HepG2 (cell line): ENCODE data around the gene ALDOA. TPM values are rescaled to one million over a fixed set of nuclear protein-coding genes. Genes with fewer than 3 reads are reported as not detected.

ENCODE experiments used
- CBX2 ChIP-seq, 2 experiments: fragments of 200-600 bp in 1 of 2; sonication (generic); formaldehyde crosslinking in 1 of 2; IDR thresholded peaks; 2 replicates each; pipeline versions ENCODE4 v1.7.0 to v1.8.1; 2018 to 2022; ENCODE audit warnings: low read depth in 2 of 2, low read length in 1 of 2, mild to moderate bottlenecking in 1 of 2, missing genetic modification reagents in 1 of 2
- HNF4A ChIP-seq: sonication (generic); formaldehyde crosslinking; IDR thresholded peaks from 2 replicates; pipeline ENCODE4 v1.4.0; 2020; ENCODE audit warnings: missing genetic modification reagents
- KDM1A ChIP-seq: IDR thresholded peaks from 2 replicates; pipeline ENCODE4 v1.6.1; 2016; ENCODE audit warnings: missing compliant biosample characterization
- KDM6A ChIP-seq: IDR thresholded peaks from 2 replicates; pipeline ENCODE4 v1.6.1; 2016; ENCODE audit warnings: low read depth
- MIER3 ChIP-seq: IDR thresholded peaks from 2 replicates; pipeline ENCODE4 v1.6.1; 2016; ENCODE audit warnings: missing compliant biosample characterization, borderline replicate concordance
- NFE2 ChIP-seq: sonication (generic); formaldehyde crosslinking; IDR thresholded peaks from 2 replicates; pipeline ENCODE4 v1.4.0; 2020; ENCODE audit warnings: missing genetic modification reagents
- NFKB2 ChIP-seq: sonication (generic); formaldehyde crosslinking; IDR thresholded peaks from 2 replicates; pipeline ENCODE4 v1.4.0; 2020; ENCODE audit warnings: missing genetic modification reagents, borderline replicate concordance
- PLRG1 ChIP-seq: fragments of 450-650 bp; conservative IDR thresholded peaks from 2 replicates; pipeline ENCODE4 v1.6.1; 2016
- POLR2AphosphoS5 ChIP-seq: IDR thresholded peaks from 2 replicates; pipeline ENCODE4 v1.6.1; 2012; ENCODE audit warnings: low read depth, low read length
- RAD51 ChIP-seq: fragments of 450-650 bp; IDR thresholded peaks from 2 replicates; pipeline ENCODE4 v1.6.1; 2016; ENCODE audit warnings: borderline replicate concordance
- SALL1 ChIP-seq: sonication (generic); formaldehyde crosslinking; IDR thresholded peaks from 2 replicates; pipeline ENCODE4 v1.8.0; 2022; ENCODE audit warnings: mild to moderate bottlenecking, missing genetic modification reagents
- SCMH1 ChIP-seq: sonication (generic); formaldehyde crosslinking; IDR thresholded peaks from 2 replicates; pipeline ENCODE4 v1.9.0; 2021; ENCODE audit warnings: missing genetic modification reagents, mild to moderate bottlenecking, borderline replicate concordance
- SIX4 ChIP-seq: sonication (generic); formaldehyde crosslinking; IDR thresholded peaks from 2 replicates; pipeline ENCODE4 v1.4.0; 2020; ENCODE audit warnings: missing genetic modification reagents
- ZC3H13 ChIP-seq: sonication (generic); formaldehyde crosslinking; IDR thresholded peaks from 2 replicates; pipeline ENCODE4 v1.8.1; 2023; ENCODE audit warnings: mild to moderate bottlenecking, missing genetic modification reagents, moderate library complexity
- ZIK1 ChIP-seq: sonication (generic); formaldehyde crosslinking; IDR thresholded peaks from 2 replicates; pipeline ENCODE4 v1.5.0; 2020; ENCODE audit warnings: mild to moderate bottlenecking, low read depth, missing genetic modification reagents, borderline replicate concordance
- ZNF264 ChIP-seq: sonication (generic); formaldehyde crosslinking; IDR thresholded peaks from 2 replicates; pipeline ENCODE4 v1.4.0; 2020; ENCODE audit warnings: missing genetic modification reagents
- ZNF556 ChIP-seq: sonication (generic); formaldehyde crosslinking; IDR thresholded peaks from 2 replicates; pipeline ENCODE4 v1.4.0; 2020; ENCODE audit warnings: mild to moderate bottlenecking, missing genetic modification reagents, borderline replicate concordance
- ZNF891 ChIP-seq: sonication (generic); formaldehyde crosslinking; IDR thresholded peaks from 2 replicates; pipeline ENCODE4 v1.5.0; 2020; ENCODE audit warnings: mild to moderate bottlenecking, missing genetic modification reagents
- polyA plus RNA-seq, 8 experiments: library from polyadenylated mRNA; depleted of rRNA in 3 of 8; stranded (reverse) in 7 of 8; unstranded in 1 of 8; fragments of >200 nt; fragmentation: Illumina TruSeq in 4 of 8; extraction: Trizol in 4 of 8; gene quantifications; 2 replicates each; pipeline versions ENCODE4 v1.2.1 to v1.2.3, GENCODE V29; 2011 to 2016; ENCODE audit warnings: low read depth in 4 of 8, missing spikeins in 1 of 8, mixed read lengths in 1 of 8; ENCODE audit not compliant: insufficient read depth in 1 of 8
- total RNA-seq, 5 experiments: library from RNA; depleted of rRNA; stranded (reverse); fragments of >200 nt; fragmentation: Illumina TruSeq; extraction: Trizol; gene quantifications; 2 replicates each; pipeline ENCODE4 v1.2.3, GENCODE V29; 2016; ENCODE audit warnings: low read depth in 1 of 5
- TF ChIP-seq, protein P1 (sequence below): sonication (generic); formaldehyde crosslinking; IDR thresholded peaks from 2 replicates; pipeline ENCODE4 v1.5.0; 2020; ENCODE audit warnings: missing genetic modification reagents
- TF ChIP-seq, protein P2 (sequence below): IDR thresholded peaks from 2 replicates; pipeline ENCODE4 v1.6.1; 2018; ENCODE audit warnings: missing genetic modification reagents
- TF ChIP-seq, protein P3 (sequence below): fragments of 450-650 bp; IDR thresholded peaks from 2 replicates; pipeline ENCODE4 v1.6.1; 2016
- TF ChIP-seq, protein P4 (sequence below): IDR thresholded peaks from 2 replicates; pipeline ENCODE4 v1.6.1; 2016; ENCODE audit warnings: low read depth, missing genetic modification reagents, missing compliant biosample characterization

The ALDOA gene
- total and polyA plus RNA-seq, 2 of the 13 experiments (the other 11 are each of a cell fraction or from before 2014, with no cell fraction given): 925 to 1,884 TPM

DNA sequence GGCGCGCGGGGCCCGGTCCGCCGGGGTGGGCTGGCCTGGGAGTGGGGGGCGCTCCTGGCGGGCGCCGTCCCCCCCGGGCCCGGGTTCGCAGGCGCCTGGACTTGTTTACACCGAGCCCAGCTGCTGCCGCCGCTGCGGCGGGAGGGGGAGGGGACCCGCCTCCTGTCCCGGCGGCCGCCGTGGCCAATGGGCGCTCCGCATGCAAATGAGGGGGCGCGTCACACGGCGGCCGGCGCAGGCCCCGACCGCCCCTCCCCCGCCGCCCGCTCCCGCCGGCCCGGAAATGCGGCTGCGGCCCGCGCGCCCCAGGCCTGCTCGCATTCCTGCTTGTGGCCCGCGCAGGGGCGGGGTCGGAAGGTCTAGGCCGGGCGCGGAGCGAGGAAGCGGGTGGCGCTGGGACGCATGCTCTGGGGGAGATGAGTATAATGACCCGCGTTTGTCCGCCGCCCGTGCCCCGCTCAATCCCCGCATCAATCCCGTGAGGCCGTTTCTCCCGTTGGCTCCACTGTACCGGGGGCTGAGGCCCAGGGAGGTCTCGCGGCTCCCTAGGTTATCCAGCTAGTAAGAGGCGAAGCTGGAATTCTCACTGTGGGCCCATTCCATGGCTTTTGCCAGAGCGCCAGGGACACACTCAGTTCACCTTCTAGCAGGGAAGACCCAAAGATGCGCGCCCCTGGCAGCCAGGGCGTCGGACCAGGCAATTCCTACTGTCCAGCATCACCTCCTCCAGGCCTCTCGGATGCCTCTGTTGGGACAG lies 30.7 kb downstream of the ALDOA start, which contains the start of gene YPEL3 (continued):
- TF ChIP-seq KDM1A (CRISPR knock-in tag) (no peak; the same call in 1 of the 2 replicates), ZNF891 (peak; percentile 92), SCMH1 (no peak), SIX4 (CRISPR knock-in tag) (peak; percentile 64; the same call in 1 of the 2 replicates), ZNF556 (peak; percentile 82), RAD51 (no peak), ZIK1 (CRISPR knock-in tag) (peak; percentile 40; the same call in 1 of the 2 replicates), NFKB2 (CRISPR knock-in tag) (peak; percentile 60; the same call in 1 of the 2 replicates), POLR2AphosphoS5 (peak; percentile 33; the same call in 1 of the 2 replicates), KDM6A (CRISPR knock-in tag) (no peak), HNF4A (no peak), SALL1 (peak; percentile 78; the same call in 1 of the 2 replicates), ZC3H13 (CRISPR knock-in tag) (peak; percentile 60; the same call in 1 of the 2 replicates), PLRG1 (no peak), NFE2 (CRISPR knock-in tag) (no peak), ZNF264 (CRISPR knock-in tag) (no peak), MIER3 (CRISPR knock-in tag) (peak; percentile 55; the same call in 1 of the 2 replicates), CBX2 (IDR thresholded peaks at IDR 0.05; ENCODE audit: low read depth, low read length) (no peak), CBX2 (CRISPR knock-in tag; IDR thresholded peaks at IDR 0.05; ENCODE audit: low read depth) (no peak)
- TF ChIP-seq, protein P1, sequence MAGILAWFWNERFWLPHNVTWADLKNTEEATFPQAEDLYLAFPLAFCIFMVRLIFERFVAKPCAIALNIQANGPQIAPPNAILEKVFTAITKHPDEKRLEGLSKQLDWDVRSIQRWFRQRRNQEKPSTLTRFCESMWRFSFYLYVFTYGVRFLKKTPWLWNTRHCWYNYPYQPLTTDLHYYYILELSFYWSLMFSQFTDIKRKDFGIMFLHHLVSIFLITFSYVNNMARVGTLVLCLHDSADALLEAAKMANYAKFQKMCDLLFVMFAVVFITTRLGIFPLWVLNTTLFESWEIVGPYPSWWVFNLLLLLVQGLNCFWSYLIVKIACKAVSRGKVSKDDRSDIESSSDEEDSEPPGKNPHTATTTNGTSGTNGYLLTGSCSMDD: no peak
- TF ChIP-seq, protein P2, sequence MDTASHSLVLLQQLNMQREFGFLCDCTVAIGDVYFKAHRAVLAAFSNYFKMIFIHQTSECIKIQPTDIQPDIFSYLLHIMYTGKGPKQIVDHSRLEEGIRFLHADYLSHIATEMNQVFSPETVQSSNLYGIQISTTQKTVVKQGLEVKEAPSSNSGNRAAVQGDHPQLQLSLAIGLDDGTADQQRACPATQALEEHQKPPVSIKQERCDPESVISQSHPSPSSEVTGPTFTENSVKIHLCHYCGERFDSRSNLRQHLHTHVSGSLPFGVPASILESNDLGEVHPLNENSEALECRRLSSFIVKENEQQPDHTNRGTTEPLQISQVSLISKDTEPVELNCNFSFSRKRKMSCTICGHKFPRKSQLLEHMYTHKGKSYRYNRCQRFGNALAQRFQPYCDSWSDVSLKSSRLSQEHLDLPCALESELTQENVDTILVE: peak; percentile 84
- TF ChIP-seq, protein P3, sequence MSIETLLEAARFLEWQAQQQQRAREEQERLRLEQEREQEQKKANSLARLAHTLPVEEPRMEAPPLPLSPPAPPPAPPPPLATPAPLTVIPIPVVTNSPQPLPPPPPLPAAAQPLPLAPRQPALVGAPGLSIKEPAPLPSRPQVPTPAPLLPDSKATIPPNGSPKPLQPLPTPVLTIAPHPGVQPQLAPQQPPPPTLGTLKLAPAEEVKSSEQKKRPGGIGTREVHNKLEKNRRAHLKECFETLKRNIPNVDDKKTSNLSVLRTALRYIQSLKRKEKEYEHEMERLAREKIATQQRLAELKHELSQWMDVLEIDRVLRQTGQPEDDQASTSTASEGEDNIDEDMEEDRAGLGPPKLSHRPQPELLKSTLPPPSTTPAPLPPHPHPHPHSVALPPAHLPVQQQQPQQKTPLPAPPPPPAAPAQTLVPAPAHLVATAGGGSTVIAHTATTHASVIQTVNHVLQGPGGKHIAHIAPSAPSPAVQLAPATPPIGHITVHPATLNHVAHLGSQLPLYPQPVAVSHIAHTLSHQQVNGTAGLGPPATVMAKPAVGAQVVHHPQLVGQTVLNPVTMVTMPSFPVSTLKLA: no peak
- TF ChIP-seq, protein P4, sequence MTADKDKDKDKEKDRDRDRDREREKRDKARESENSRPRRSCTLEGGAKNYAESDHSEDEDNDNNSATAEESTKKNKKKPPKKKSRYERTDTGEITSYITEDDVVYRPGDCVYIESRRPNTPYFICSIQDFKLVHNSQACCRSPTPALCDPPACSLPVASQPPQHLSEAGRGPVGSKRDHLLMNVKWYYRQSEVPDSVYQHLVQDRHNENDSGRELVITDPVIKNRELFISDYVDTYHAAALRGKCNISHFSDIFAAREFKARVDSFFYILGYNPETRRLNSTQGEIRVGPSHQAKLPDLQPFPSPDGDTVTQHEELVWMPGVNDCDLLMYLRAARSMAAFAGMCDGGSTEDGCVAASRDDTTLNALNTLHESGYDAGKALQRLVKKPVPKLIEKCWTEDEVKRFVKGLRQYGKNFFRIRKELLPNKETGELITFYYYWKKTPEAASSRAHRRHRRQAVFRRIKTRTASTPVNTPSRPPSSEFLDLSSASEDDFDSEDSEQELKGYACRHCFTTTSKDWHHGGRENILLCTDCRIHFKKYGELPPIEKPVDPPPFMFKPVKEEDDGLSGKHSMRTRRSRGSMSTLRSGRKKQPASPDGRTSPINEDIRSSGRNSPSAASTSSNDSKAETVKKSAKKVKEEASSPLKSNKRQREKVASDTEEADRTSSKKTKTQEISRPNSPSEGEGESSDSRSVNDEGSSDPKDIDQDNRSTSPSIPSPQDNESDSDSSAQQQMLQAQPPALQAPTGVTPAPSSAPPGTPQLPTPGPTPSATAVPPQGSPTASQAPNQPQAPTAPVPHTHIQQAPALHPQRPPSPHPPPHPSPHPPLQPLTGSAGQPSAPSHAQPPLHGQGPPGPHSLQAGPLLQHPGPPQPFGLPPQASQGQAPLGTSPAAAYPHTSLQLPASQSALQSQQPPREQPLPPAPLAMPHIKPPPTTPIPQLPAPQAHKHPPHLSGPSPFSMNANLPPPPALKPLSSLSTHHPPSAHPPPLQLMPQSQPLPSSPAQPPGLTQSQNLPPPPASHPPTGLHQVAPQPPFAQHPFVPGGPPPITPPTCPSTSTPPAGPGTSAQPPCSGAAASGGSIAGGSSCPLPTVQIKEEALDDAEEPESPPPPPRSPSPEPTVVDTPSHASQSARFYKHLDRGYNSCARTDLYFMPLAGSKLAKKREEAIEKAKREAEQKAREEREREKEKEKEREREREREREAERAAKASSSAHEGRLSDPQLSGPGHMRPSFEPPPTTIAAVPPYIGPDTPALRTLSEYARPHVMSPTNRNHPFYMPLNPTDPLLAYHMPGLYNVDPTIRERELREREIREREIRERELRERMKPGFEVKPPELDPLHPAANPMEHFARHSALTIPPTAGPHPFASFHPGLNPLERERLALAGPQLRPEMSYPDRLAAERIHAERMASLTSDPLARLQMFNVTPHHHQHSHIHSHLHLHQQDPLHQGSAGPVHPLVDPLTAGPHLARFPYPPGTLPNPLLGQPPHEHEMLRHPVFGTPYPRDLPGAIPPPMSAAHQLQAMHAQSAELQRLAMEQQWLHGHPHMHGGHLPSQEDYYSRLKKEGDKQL: no peak
